HUES64 (cell line): Measurements from ENCODE around the gene TPRG1.

Source experiments
- H3K27ac ChIP-seq: 2 replicates; pipeline ENCODE4 v1.7.0; 2013; ENCODE audit warnings: low read depth, low read length, inconsistent platforms
- H3K27me3 ChIP-seq: 2 replicates; pipeline ENCODE4 v1.6.1; 2013; ENCODE audit warnings: mild to moderate bottlenecking, low read length; ENCODE audit not compliant: insufficient read depth
- H3K36me3 ChIP-seq: 2 replicates; pipeline ENCODE4 v1.6.1; 2013; ENCODE audit warnings: mild to moderate bottlenecking, low read length; ENCODE audit not compliant: insufficient read depth
- H3K4me1 ChIP-seq: 2 replicates; pipeline ENCODE4 v1.6.1; 2013; ENCODE audit warnings: mild to moderate bottlenecking, low read length, moderate library complexity; ENCODE audit not compliant: insufficient read depth
- H3K4me3 ChIP-seq: 2 replicates; pipeline ENCODE4 v1.5.1; 2013; ENCODE audit warnings: mild to moderate bottlenecking, low read length, moderate library complexity
- H3K9ac ChIP-seq: 2 replicates; pipeline ENCODE4 v1.6.1; 2013; ENCODE audit warnings: mild to moderate bottlenecking, low read depth, low read length
- H3K9me3 ChIP-seq: 2 replicates; pipeline ENCODE4 v1.6.1; 2013; ENCODE audit warnings: low read depth, low read length; ENCODE audit not compliant: insufficient read depth
- WGBS: fragments of 150-250, 120-280 bp; methylation state at CpG from one replicate; pipeline ENCODE4 v1.1.7; 2013; ENCODE audit warnings: missing lambda C conversion rate; 5-methylcytosine and 5-hydroxymethylcytosine counted together

Gene TPRG1

DNA sequence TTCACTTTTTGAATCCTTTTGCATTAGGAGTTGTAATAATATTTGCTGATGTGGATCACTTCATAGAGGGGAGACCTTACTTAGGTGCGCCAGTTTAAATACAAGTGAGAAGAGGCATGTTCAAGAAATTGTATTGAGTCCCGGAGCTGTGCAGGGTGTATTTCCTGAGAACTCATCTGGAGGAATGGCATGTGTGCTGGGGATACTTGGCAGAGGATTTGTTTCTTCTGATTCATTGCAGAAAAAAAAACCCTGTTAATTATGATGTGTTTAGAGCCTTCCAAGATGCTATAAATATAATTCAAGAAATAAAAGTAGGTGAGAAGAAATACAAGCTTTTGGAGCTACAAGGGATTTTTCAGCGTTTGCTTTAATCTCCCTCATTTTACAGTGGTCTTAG, 97.6 kb downstream of the TPRG1 start:
- Histone ChIP-seq H3K9ac (no peak overlapping the region), H3K4me1 (no peaks in the 10 kb centered on the region), H3K27me3 (no peaks in the 10 kb centered on the region), H3K9me3 (no peaks in the 10 kb centered on the region), H3K36me3 (no peaks in the 10 kb centered on the region), H3K27ac (no peak overlapping the region), H3K4me3 (no peak overlapping the region)
- WGBS: 87% methylated on average over 3 of the region's 3 CpGs

DNA sequence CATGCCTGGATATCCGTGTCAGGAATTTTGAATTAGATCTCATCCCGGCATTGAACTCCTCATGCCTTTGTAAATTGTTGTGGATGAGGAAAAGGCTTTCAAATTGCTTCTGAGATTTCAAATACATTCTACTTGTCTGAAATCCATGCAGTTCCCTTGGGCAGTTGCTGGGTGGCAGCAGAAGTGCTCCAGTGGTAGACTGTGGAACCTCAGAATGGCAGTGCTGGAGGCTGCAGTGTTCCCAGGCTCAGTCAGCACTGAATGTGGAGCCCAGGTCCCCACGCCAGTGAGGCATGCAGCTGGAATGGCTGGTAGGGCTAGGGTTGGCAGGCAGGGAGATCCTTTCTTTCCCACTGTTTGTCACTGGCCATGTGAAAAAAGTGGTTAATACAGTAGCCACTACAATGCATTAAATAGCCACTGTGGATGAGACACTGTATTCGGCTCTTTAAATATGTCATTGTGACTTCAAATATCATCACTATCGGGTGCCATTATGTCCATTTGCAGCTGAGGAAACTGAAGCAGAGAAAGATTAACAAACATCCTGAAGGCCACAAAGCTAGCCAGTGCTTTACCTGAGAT, 98.6 kb downstream of the TPRG1 start:
- Histone ChIP-seq H3K9ac (no peak overlapping the region), H3K9me3 (no peaks in the 10 kb centered on the region), H3K27me3 (no peaks in the 10 kb centered on the region), H3K4me1 (no peaks in the 10 kb centered on the region), H3K4me3 (no peak overlapping the region), H3K36me3 (no peaks in the 10 kb centered on the region), H3K27ac (no peak overlapping the region)
- WGBS: 84% methylated on average over 5 of the region's 5 CpGs

DNA sequence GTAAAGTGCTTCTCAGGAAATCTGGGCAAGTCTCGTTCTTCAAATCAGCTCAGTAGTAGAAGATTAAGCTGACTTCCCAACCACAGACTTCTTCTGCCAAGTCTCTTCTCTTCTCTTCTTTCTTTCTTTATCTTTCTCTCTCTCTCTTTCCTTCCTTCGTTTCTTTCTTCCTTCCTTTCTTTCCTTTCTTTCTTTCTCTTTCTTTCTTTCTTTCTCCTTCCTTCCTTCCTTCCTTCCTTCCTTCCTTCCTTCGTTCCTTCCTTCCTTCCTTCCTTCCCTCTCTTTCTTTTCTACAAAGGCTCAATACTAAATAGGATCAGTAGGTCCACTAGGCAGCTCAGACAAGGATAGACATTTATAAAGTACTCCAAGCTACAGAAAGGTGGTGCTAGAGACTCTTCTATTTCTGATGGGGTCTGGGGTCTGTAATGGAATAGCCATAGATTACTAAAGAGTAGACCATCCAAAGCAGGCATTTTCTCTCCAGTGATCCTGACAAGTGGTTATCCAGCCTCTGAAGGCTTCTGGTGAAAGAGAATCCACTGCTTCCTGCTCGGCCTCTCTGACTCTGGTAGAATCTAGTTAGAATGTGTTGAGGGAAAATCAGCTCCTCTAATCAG, 100.8 kb downstream of the TPRG1 start:
- no peak overlapping the region for H3K9ac ChIP-seq

DNA sequence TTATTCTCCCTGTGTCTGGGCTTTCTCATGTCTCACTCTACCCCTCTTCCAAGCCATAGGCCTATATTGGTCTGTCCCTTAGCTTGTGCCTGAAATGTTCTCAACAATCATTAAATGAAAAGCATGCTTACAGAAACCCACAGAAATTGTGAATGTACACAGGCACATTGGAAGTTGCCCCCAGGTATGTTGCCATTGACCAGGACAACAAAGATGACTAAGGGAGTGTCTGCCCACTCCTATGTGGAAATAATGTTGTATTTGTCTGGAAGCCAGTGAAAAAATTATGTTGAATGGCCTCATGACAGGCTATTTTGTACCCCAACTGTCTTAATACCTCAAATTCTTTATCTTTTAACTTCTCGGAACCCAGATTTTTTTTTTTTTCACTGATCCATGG, 102.0 kb downstream of the TPRG1 start:
- Histone ChIP-seq H3K9ac (no peak overlapping the region), H3K4me1 (no peaks in the 10 kb centered on the region), H3K9me3 (no peaks in the 10 kb centered on the region), H3K4me3 (no peak overlapping the region), H3K36me3 (no peaks in the 10 kb centered on the region), H3K27ac (no peak overlapping the region), H3K27me3 (no peaks in the 10 kb centered on the region)
- WGBS: no CpG with 5 or more reads among the region's 1 CpG

More for the DNA sequence above, 100.8 kb downstream of the TPRG1 start:
- Histone ChIP-seq H3K9me3 (no peaks in the 10 kb centered on the region), H3K4me3 (no peak overlapping the region), H3K36me3 (no peaks in the 10 kb centered on the region), H3K27ac (no peak overlapping the region), H3K4me1 (no peaks in the 10 kb centered on the region), H3K27me3 (no peaks in the 10 kb centered on the region)
- WGBS: 76% methylated on average over 4 of the region's 4 CpGs

DNA sequence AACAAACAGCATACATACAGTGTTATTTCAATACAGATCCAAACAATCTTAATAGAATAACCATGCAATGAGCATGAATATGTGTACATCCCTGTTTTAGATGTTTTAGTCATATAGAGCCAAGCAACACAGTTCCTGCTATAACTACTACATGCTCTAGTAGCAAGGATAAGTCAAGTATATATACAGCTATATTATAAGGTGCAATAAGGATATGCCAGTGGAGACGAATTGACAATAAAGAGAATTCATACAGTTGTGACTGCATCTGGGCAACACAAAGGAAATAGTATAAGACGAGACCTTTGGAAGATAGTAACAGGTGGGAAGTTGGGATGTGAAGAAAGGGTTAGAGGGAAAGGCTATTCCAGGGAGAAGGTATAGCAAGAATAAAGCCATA, 103.4 kb downstream of the TPRG1 start:
- 89% methylated on average over 2 of the region's 2 CpGs for WGBS
- H3K9ac ChIP-seq: no peak overlapping the region
- H3K4me3 ChIP-seq: no peak overlapping the region
- H3K9me3 ChIP-seq: no peaks in the 10 kb centered on the region
- H3K27me3 ChIP-seq: no peaks in the 10 kb centered on the region
- H3K27ac ChIP-seq: no peak overlapping the region
- H3K4me1 ChIP-seq: no peaks in the 10 kb centered on the region
- H3K36me3 ChIP-seq: no peaks in the 10 kb centered on the region

DNA sequence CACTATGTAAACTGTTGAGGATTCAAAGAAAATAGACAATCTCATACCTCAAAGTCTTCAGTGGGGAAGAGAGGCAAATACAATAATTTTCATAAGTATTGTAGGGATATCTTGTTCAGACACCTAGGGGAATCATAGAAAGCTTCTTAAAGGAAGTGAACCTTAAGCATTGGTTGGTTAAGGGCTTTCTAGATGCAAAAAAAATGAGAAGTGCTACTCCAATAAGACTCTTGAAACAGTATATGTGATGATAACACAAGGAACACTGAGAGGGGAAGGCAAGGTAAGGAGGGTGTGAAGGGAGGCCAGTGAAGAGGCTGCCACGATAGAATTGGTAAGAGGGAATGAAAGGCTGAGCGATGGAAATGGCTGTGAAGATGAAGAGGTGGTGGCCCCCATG, 104.1 kb downstream of the TPRG1 start:
- WGBS: 89% methylated on average over 2 of the region's 2 CpGs
- no peak overlapping the region for H3K9ac ChIP-seq

DNA sequence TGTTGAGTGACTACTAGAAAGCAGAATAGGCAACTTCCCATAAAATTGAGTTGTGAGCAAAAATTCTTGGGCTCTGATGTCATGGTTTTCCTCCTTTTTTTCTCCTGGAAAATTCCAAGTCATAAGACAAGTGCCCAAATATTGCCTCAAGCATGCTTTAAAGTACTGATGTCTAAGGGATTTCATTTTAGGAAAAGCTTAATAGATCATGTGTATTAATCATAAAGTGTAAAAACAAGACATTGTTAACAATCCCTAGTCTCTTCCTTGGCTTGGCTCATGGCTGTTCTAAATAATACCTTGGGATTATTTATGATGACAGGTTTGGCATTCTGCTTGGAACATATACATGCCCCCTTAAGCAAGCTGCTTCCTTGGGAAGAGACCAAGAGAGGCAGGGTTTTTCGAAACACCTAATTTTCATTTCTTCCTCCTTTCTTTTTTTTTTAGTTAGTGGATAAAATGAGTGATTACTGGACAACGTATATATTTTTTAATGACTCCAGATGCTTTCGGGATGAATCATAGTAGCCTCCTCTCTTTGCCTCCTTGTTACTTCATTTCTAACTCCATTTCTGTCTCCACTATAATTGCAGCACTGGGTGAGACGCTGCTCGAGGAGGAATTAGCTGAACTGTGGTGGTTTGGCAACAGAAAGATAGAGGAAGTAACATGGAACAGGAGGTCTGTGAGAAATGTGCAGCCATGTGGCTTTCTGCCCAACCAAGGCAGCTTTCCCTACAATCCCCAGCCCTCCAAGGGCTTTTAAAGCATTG, 104.9 kb downstream of the TPRG1 start:
- 86% methylated on average over 5 of the region's 5 CpGs for WGBS
- no peaks in the 10 kb centered on the region for H3K36me3 ChIP-seq
- H3K9me3 ChIP-seq: no peaks in the 10 kb centered on the region
- H3K4me1 ChIP-seq: no peaks in the 10 kb centered on the region
- no peak overlapping the region for H3K4me3 ChIP-seq
- no peak overlapping the region for H3K9ac ChIP-seq
- no peak overlapping the region for H3K27ac ChIP-seq
- H3K27me3 ChIP-seq: no peaks in the 10 kb centered on the region

More for the DNA sequence above, 104.1 kb downstream of the TPRG1 start:
- H3K4me3 ChIP-seq: no peak overlapping the region
- no peaks in the 10 kb centered on the region for H3K36me3 ChIP-seq
- no peaks in the 10 kb centered on the region for H3K9me3 ChIP-seq
- no peaks in the 10 kb centered on the region for H3K4me1 ChIP-seq
- no peaks in the 10 kb centered on the region for H3K27me3 ChIP-seq
- no peak overlapping the region for H3K27ac ChIP-seq

DNA sequence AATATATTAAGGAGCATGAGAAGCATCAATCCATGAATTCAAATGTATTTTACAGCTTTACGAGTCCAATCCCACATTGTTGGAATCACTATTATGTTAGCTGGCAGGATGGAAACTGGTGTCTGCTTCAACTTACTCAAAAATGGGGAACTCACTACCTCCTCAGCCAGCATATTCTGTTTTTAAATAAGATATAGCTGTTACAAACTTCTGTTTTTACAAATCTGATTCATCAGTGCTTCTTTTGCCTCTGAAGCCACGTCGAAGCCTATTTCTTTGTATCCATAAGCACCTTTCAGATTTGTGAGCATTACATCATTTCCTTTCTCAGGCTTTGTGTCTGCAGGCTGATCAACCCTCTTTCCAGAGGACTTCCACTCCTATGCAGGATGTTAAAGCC, 105.9 kb downstream of the TPRG1 start:
- Histone ChIP-seq H3K9ac (no peak overlapping the region), H3K36me3 (no peaks in the 10 kb centered on the region), H3K4me3 (no peak overlapping the region), H3K27me3 (no peaks in the 10 kb centered on the region), H3K9me3 (no peaks in the 10 kb centered on the region), H3K27ac (no peak overlapping the region), H3K4me1 (no peaks in the 10 kb centered on the region)
- WGBS: 90% methylated on average over 3 of the region's 3 CpGs

DNA sequence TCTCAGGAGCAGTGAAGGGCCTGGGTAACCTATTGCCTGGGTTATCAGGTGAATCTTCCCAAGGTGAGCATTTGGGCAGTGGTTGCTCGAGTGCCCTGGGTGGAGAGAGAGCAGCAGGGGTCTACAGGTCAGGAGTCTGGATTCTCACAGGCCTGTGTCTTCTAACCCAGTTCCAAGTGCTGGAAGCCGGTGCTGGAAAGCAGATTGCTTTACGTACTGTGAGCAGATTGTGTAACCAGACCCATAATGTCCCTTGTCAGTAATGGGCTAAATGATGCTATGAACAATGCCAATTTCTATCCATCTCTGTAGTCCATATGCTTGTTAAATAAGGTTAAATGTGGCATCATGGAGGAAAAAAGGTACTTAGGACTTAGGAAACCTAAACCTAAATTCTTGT, 106.5 kb downstream of the TPRG1 start:
- Histone ChIP-seq H3K9ac (no peak overlapping the region), H3K4me1 (no peaks in the 10 kb centered on the region), H3K27me3 (no peaks in the 10 kb centered on the region), H3K27ac (no peak overlapping the region), H3K4me3 (no peak overlapping the region), H3K36me3 (no peaks in the 10 kb centered on the region), H3K9me3 (no peaks in the 10 kb centered on the region)
- 94% methylated on average over 3 of the region's 3 CpGs for WGBS

DNA sequence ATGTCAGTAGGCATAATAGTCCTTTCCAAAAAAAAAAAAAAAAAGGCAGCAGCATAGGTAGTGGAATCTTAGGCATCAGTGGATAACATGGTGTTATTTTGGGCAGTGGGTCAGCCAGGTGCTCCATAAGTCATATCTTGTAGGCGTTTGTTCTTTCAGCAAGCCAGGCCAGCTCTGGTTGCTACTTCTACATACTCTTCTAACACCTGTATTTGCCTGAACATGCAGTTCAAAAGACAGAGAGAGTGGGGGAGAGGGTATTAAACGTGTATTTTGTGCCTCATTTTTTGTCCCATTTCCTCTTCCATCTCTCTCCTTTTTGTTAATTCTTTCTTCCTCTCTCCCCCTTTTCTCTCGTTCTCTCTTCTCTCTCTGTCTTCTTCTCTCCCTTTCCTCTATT, 110.4 kb downstream of the TPRG1 start:
- no peak overlapping the region for H3K27ac ChIP-seq
- no peak overlapping the region for H3K4me3 ChIP-seq
- H3K4me1 ChIP-seq: no peaks in the 10 kb centered on the region
- 90% methylated on average over 3 of the region's 3 CpGs for WGBS
- no peaks in the 10 kb centered on the region for H3K27me3 ChIP-seq
- no peaks in the 10 kb centered on the region for H3K36me3 ChIP-seq
- no peak overlapping the region for H3K9ac ChIP-seq
- H3K9me3 ChIP-seq: no peaks in the 10 kb centered on the region

DNA sequence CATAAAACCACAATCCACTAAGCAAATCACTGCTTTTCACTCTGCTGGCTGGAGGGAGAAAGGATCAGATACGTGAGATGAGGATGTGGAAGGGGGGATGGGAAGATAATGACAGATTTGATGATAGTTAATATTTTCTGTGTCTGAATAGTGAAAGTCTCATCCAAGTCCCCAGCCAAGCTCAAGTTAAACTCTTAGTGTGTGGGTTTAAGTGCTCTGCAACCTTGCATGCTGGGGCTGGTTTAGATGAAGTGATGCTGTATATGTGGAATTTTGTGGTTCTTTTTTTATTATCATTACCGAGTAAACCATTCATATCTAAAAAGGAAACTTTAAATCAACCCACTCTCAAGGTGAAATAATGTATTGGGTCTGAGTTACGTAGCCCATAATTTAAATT, 111.0 kb downstream of the TPRG1 start:
- no peaks in the 10 kb centered on the region for H3K4me1 ChIP-seq
- H3K36me3 ChIP-seq: no peaks in the 10 kb centered on the region
- H3K4me3 ChIP-seq: no peak overlapping the region
- no peak overlapping the region for H3K27ac ChIP-seq
- H3K27me3 ChIP-seq: no peaks in the 10 kb centered on the region
- WGBS: 92% methylated on average over 1 of the region's 3 CpGs
- H3K9ac ChIP-seq: no peak overlapping the region
- H3K9me3 ChIP-seq: no peaks in the 10 kb centered on the region
